CD4-positive, CD25-positive, alpha-beta regulatory T cell (primary cell): ENCODE results near the gene C12orf56. TPM values are rescaled to one million over a fixed set of nuclear protein-coding genes. Genes with fewer than 3 reads are reported as not detected.
A peak's percentile ranks its signal among the peaks of the same experiment; 100 is the strongest.

Experiments
- ATAC-seq, 2 donors: fragments of 150-1000 bp; cut with Tn5 transposase; one replicate each; pipeline ENCODE4 v1.10.0; 2021; ENCODE audit warnings: low read depth in 2 of 2, moderate number of reproducible peaks in 2 of 2, moderate library complexity in 1 of 2
- DNase-seq, 3 donors: peaks; one replicate each; pipeline versions ENCODE4 v3.0.0 to v3.0.0-alpha.2; 2012 to 2022; ENCODE audit warnings: mixed read lengths in 1 of 3
- H3K27ac ChIP-seq: one replicate; pipeline ENCODE4 v1.7.0; 2013; ENCODE audit warnings: mild to moderate bottlenecking, low read length; ENCODE audit not compliant: insufficient read depth, poor library complexity, severe bottlenecking
- H3K27me3 ChIP-seq: one replicate; pipeline ENCODE4 v1.7.0; 2013; ENCODE audit warnings: low read length; ENCODE audit not compliant: control insufficient read depth, insufficient read depth
- H3K36me3 ChIP-seq: one replicate; pipeline ENCODE4 v1.7.0; 2013; ENCODE audit warnings: mild to moderate bottlenecking, low read length, moderate library complexity; ENCODE audit not compliant: control insufficient read depth, insufficient read depth
- H3K4me1 ChIP-seq: 2 replicates; pipeline ENCODE4 v1.7.0; 2013; ENCODE audit warnings: mild to moderate bottlenecking, low read length; ENCODE audit not compliant: insufficient read depth, control insufficient read depth, poor library complexity, severe bottlenecking
- H3K4me3 ChIP-seq: one replicate; pipeline ENCODE4 v1.7.0; 2013; ENCODE audit warnings: low read depth, mild to moderate bottlenecking, low read length, moderate library complexity
- H3K9me3 ChIP-seq, 2 experiments: 1 replicate in 1 of 2; 2 replicates in 1 of 2; pipeline ENCODE4 v1.7.0; 2013; ENCODE audit warnings: low read length in 2 of 2, mild to moderate bottlenecking in 1 of 2, moderate library complexity in 1 of 2; ENCODE audit not compliant: control insufficient read depth in 2 of 2
- H3K27ac Mint-ChIP-seq, 3 donors: one replicate each; pipeline ENCODE4 v1.8.0; 2020 to 2022; ENCODE audit warnings: mild to moderate bottlenecking in 3 of 3, mixed read lengths in 3 of 3, moderate library complexity in 2 of 3
- H3K27me3 Mint-ChIP-seq: one replicate; pipeline ENCODE4 v1.8.0; 2022; ENCODE audit warnings: mild to moderate bottlenecking, mixed read lengths
- H3K36me3 Mint-ChIP-seq: one replicate; pipeline ENCODE4 v1.8.0; 2020; ENCODE audit warnings: mixed read lengths
- H3K4me1 Mint-ChIP-seq, 4 donors: one replicate each; pipeline ENCODE4 v1.8.0; 2020 to 2022; ENCODE audit warnings: mixed read lengths in 4 of 4, mild to moderate bottlenecking in 1 of 4
- H3K4me3 Mint-ChIP-seq, 4 donors: one replicate each; pipeline ENCODE4 v1.8.0; 2020 to 2022; ENCODE audit warnings: mild to moderate bottlenecking in 4 of 4, mixed read lengths in 4 of 4, moderate library complexity in 3 of 4
- H3K9me3 Mint-ChIP-seq, 7 donors: one replicate each; pipeline ENCODE4 v1.8.0; 2020 to 2022; ENCODE audit warnings: mixed read lengths in 7 of 7, mild to moderate bottlenecking in 3 of 7, moderate library complexity in 2 of 7
- polyA plus RNA-seq, 4 donors: library from polyadenylated mRNA; unstranded; fragments of 300-500 nt; fragmentation: Illumina TruSeq; gene quantifications; one replicate each; pipeline ENCODE4 v1.2.3, GENCODE V29; 2021
- total RNA-seq: library from RNA; stranded (reverse); gene quantifications from one replicate; pipeline ENCODE4 v1.2.3, GENCODE V29; 2022

Gene C12orf56
- total and polyA plus RNA-seq, 5 donors from 2014 or later = 0.15 TPM; not detected in 4

- Histone ChIP-seq H3K36me3 (no peaks in the 10 kb centered on the region), H3K27me3 (peaks cover 15% of the 10 kb centered on the region), H3K4me3 (no peak overlapping the region), H3K4me1 (no peaks in the 10 kb centered on the region), H3K27ac (no peak overlapping the region), H3K9me3 (no peaks in the 10 kb centered on the region)
- H3K27ac Mint-ChIP-seq = no peak overlapping the region
- ATAC-seq (no peak), DNase-seq (no peak)
- H3K27me3 Mint-ChIP-seq = peaks cover 57% of the 10 kb centered on the region
- H3K36me3 Mint-ChIP-seq = no peaks in the 10 kb centered on the region
- peaks cover 0 to 6% (median 0%) of the 10 kb centered on the region in 7 donors for H3K9me3 Mint-ChIP-seq
- no peak overlapping the region for H3K4me3 Mint-ChIP-seq
- peaks cover 0 to 2% (median 0%) of the 10 kb centered on the region in 4 donors for H3K4me1 Mint-ChIP-seq
These were observed 158.4 kb downstream of the C12orf56 start for GRCh38 chr12:64232196-64232595.

GRCh38 chr12:64229796-64230195 is 160.8 kb downstream of the C12orf56 start:
- no peaks in the 10 kb centered on the region for H3K4me1 ChIP-seq
- Mint-ChIP-seq H3K27ac (no peak overlapping the region), H3K9me3 (peaks cover 0 to 2% (median 0%) of the 10 kb centered on the region in 7 donors), H3K4me1 (no peaks in the 10 kb centered on the region), H3K27me3 (peaks cover 62% of the 10 kb centered on the region), H3K4me3 (no peak overlapping the region), H3K36me3 (no peaks in the 10 kb centered on the region)
- H3K27me3 ChIP-seq = peaks cover 13% of the 10 kb centered on the region
- no peaks in the 10 kb centered on the region for H3K36me3 ChIP-seq
- DNase-seq = no peak
- no peak for ATAC-seq
- H3K27ac ChIP-seq = no peak overlapping the region
- H3K4me3 ChIP-seq = no peak overlapping the region
- H3K9me3 ChIP-seq = no peaks in the 10 kb centered on the region

- Mint-ChIP-seq H3K27me3 (peaks cover 56% of the 10 kb centered on the region), H3K9me3 (peaks cover 0 to 2% (median 0%) of the 10 kb centered on the region in 7 donors)
- H3K4me3 ChIP-seq = no peak overlapping the region
These were observed 161.3 kb downstream of the C12orf56 start for GRCh38 chr12:64229240-64229639.

GRCh38 chr12:64225626-64226025 is 164.9 kb downstream of the C12orf56 start:
- Histone ChIP-seq H3K36me3 (no peaks in the 10 kb centered on the region), H3K4me3 (no peak overlapping the region), H3K9me3 (no peaks in the 10 kb centered on the region), H3K27ac (no peak overlapping the region), H3K4me1 (peaks cover 11% of the 10 kb centered on the region), H3K27me3 (peaks cover 5% of the 10 kb centered on the region)
- no peak for DNase-seq
- no peak for ATAC-seq
- Mint-ChIP-seq H3K27ac (no peak overlapping the region), H3K27me3 (peaks cover 59% of the 10 kb centered on the region), H3K4me1 (peaks cover 12 to 26% (median 16%) of the 10 kb centered on the region in 4 donors), H3K4me3 (peak overlapping the region in 2 of 4 donors; percentile 16 to 87), H3K9me3 (peaks cover 0 to 2% (median 0%) of the 10 kb centered on the region in 7 donors), H3K36me3 (no peaks in the 10 kb centered on the region)

More at GRCh38 chr12:64229240-64229639, 161.3 kb downstream of the C12orf56 start:
- H3K27ac Mint-ChIP-seq = no peak overlapping the region
- Histone ChIP-seq H3K36me3 (no peaks in the 10 kb centered on the region), H3K27me3 (peaks cover 9% of the 10 kb centered on the region), H3K4me1 (no peaks in the 10 kb centered on the region), H3K27ac (no peak overlapping the region), H3K9me3 (no peaks in the 10 kb centered on the region)
- no peaks in the 10 kb centered on the region for H3K4me1 Mint-ChIP-seq
- no peak overlapping the region for H3K4me3 Mint-ChIP-seq
- no peaks in the 10 kb centered on the region for H3K36me3 Mint-ChIP-seq
- no peak for ATAC-seq
- DNase-seq = no peak

- H3K9me3 ChIP-seq = no peaks in the 10 kb centered on the region
- Mint-ChIP-seq H3K4me3 (peak within 1 kb of the TSS; percentile 95 to 99 (median 98)), H3K9me3 (no peaks in the 10 kb centered on the region), H3K36me3 (no peaks in the 10 kb centered on the region), H3K27ac (peak within 1 kb of the TSS; percentile 99 to 100 (median 99)), H3K4me1 (peaks cover 25 to 50% (median 39%) of the 10 kb centered on the region in 4 donors), H3K27me3 (peaks cover 35% of the 10 kb centered on the region)
- no peaks in the 10 kb centered on the region for H3K36me3 ChIP-seq
- peaks cover 3% of the 10 kb centered on the region for H3K27me3 ChIP-seq
- DNase-seq = peak; percentile 85 to 96 (median 93)
- peak within 1 kb of the TSS; percentile 91 for H3K4me3 ChIP-seq
- ATAC-seq = peak; percentile 92
- peaks cover 32% of the 10 kb centered on the region for H3K4me1 ChIP-seq
- H3K27ac ChIP-seq = peak within 1 kb of the TSS; percentile 95
These were observed 168.4 kb downstream of the C12orf56 start, which contains the start of gene KICS2 for GRCh38 chr12:64222009-64222765. KICS2 (minus strand) TSS chr12:64222296; CDS start chr12:64222237, 59 bp downstream.

GRCh38 chr12:64221651-64222008 is 168.9 kb downstream of the C12orf56 start:
- peak; percentile 10 to 13 for ATAC-seq
- Histone ChIP-seq H3K4me1 (peaks cover 32% of the 10 kb centered on the region), H3K36me3 (no peaks in the 10 kb centered on the region), H3K27me3 (peaks cover 3% of the 10 kb centered on the region), H3K9me3 (no peaks in the 10 kb centered on the region), H3K4me3 (peak overlapping the region; percentile 91), H3K27ac (peak overlapping the region; percentile 95)
- H3K4me1 Mint-ChIP-seq = peaks cover 26 to 51% (median 39%) of the 10 kb centered on the region in 4 donors
- no peaks in the 10 kb centered on the region for H3K9me3 Mint-ChIP-seq
- peaks cover 29% of the 10 kb centered on the region for H3K27me3 Mint-ChIP-seq
- peak in 2 of 3 donors; percentile 55 to 60 for DNase-seq
- H3K36me3 Mint-ChIP-seq = no peaks in the 10 kb centered on the region
- H3K27ac Mint-ChIP-seq = peak overlapping the region; percentile 99 to 100 (median 99)
- peak overlapping the region; percentile 95 to 99 (median 98) for H3K4me3 Mint-ChIP-seq

- no peak for ATAC-seq
- Mint-ChIP-seq H3K27me3 (peaks cover 18% of the 10 kb centered on the region), H3K9me3 (no peaks in the 10 kb centered on the region), H3K27ac (peak overlapping the region in 1 of 3 donors; percentile 74), H3K4me3 (peak overlapping the region in 1 of 4 donors; percentile 95), H3K36me3 (no peaks in the 10 kb centered on the region), H3K4me1 (peaks cover 32 to 51% (median 41%) of the 10 kb centered on the region in 4 donors)
- Histone ChIP-seq H3K4me3 (no peak overlapping the region), H3K4me1 (peaks cover 32% of the 10 kb centered on the region), H3K36me3 (peaks cover 7% of the 10 kb centered on the region), H3K27me3 (no peaks in the 10 kb centered on the region), H3K9me3 (no peaks in the 10 kb centered on the region), H3K27ac (peak overlapping the region; percentile 77)
- no peak for DNase-seq
These were observed 170.5 kb downstream of the C12orf56 start for GRCh38 chr12:64220046-64220445.
